SK-N-SH treated with all-trans-retinoic acid at 6 μM for 48 hours (cell line): ENCODE results near the gene DOCK2.

Experiments
- ARNTL ChIP-seq: fragments of 450-650 bp; formaldehyde crosslinking; IDR thresholded peaks from 2 replicates; pipeline ENCODE4 v1.5.0; 2020; ENCODE audit warnings: low read depth, mild to moderate bottlenecking, moderate library complexity, borderline replicate concordance
- CSRNP3 ChIP-seq: fragments of 250-450 bp; sonication (Bioruptor Pico); IDR thresholded peaks from 2 replicates; pipeline ENCODE4 v1.5.1; 2021; ENCODE audit warnings: mild to moderate bottlenecking, moderate library complexity
- GLIS3 ChIP-seq: fragments of 250-450 bp; sonication (Bioruptor Pico); IDR thresholded peaks from 2 replicates; pipeline ENCODE4 v1.5.0; 2020; ENCODE audit warnings: mild to moderate bottlenecking, moderate library complexity
- ISL1 ChIP-seq: fragments of 250-450 bp; sonication (Bioruptor Pico); IDR thresholded peaks from 2 replicates; pipeline ENCODE4 v2.1.2; 2022; ENCODE audit warnings: mild to moderate bottlenecking, moderate library complexity
- OSR1 ChIP-seq: fragments of 250-450 bp; sonication (Bioruptor Pico); IDR thresholded peaks from 2 replicates; pipeline ENCODE4 v1.8.0; 2022; ENCODE audit warnings: moderate library complexity, mild to moderate bottlenecking, inconsistent platforms
- POU6F1 ChIP-seq: fragments of 250-450 bp; sonication (Bioruptor Pico); IDR thresholded peaks from 2 replicates; pipeline ENCODE4 v1.8.0; 2021; ENCODE audit warnings: low read depth, mild to moderate bottlenecking, moderate library complexity, borderline replicate concordance
- RARB ChIP-seq: fragments of 250-450 bp; sonication (Bioruptor Pico); IDR thresholded peaks from 2 replicates; pipeline ENCODE4 v1.8.0; 2021; ENCODE audit warnings: mild to moderate bottlenecking, moderate library complexity
- SNAI2 ChIP-seq: fragments of 250-450 bp; sonication (Bioruptor Pico); IDR thresholded peaks from 2 replicates; pipeline ENCODE4 v1.5.0; 2020; ENCODE audit warnings: mild to moderate bottlenecking, moderate library complexity
- ZFP3 ChIP-seq: fragments of 250-450 bp; sonication (Bioruptor Pico); IDR thresholded peaks from 2 replicates; pipeline ENCODE4 v1.5.0; 2020; ENCODE audit warnings: mild to moderate bottlenecking, moderate library complexity
- ZNF565 ChIP-seq: fragments of 450-650 bp; formaldehyde crosslinking; conservative IDR thresholded peaks from 2 replicates; pipeline ENCODE4 v1.5.0; 2020; ENCODE audit warnings: low read depth, mild to moderate bottlenecking, moderate library complexity
- ZNF70 ChIP-seq: fragments of 450-650 bp; formaldehyde crosslinking; IDR thresholded peaks from 2 replicates; pipeline ENCODE4 v1.5.0; 2020; ENCODE audit warnings: mild to moderate bottlenecking, moderate library complexity
- ZNF8 ChIP-seq: fragments of 450-650 bp; formaldehyde crosslinking; IDR thresholded peaks from 2 replicates; pipeline ENCODE4 v1.5.0; 2020; ENCODE audit warnings: mild to moderate bottlenecking, moderate library complexity
- TF ChIP-seq, protein P1 (sequence below): fragments of 250-450 bp; sonication (Bioruptor Pico); IDR thresholded peaks from 2 replicates; pipeline ENCODE4 v1.8.0; 2020; ENCODE audit warnings: mild to moderate bottlenecking, moderate library complexity, borderline replicate concordance

GRCh38 chr5:169758886-169759285 lies 121.8 kb downstream of the DOCK2 start:
- TF ChIP-seq ARNTL: no peak
- TF ChIP-seq, protein P1, sequence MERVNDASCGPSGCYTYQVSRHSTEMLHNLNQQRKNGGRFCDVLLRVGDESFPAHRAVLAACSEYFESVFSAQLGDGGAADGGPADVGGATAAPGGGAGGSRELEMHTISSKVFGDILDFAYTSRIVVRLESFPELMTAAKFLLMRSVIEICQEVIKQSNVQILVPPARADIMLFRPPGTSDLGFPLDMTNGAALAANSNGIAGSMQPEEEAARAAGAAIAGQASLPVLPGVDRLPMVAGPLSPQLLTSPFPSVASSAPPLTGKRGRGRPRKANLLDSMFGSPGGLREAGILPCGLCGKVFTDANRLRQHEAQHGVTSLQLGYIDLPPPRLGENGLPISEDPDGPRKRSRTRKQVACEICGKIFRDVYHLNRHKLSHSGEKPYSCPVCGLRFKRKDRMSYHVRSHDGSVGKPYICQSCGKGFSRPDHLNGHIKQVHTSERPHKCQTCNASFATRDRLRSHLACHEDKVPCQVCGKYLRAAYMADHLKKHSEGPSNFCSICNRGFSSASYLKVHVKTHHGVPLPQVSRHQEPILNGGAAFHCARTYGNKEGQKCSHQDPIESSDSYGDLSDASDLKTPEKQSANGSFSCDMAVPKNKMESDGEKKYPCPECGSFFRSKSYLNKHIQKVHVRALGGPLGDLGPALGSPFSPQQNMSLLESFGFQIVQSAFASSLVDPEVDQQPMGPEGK (CRISPR knock-in tag): no peak
- no peak for TF ChIP-seq OSR1
- TF ChIP-seq CSRNP3 (CRISPR knock-in tag): no peak
- TF ChIP-seq ZNF70: no peak
- TF ChIP-seq POU6F1 (CRISPR knock-in tag): no peak
- TF ChIP-seq GLIS3 (CRISPR knock-in tag): no peak
- TF ChIP-seq ZNF8 (CRISPR knock-in tag): no peak
- TF ChIP-seq SNAI2 (CRISPR knock-in tag): no peak
- TF ChIP-seq ZNF565 (CRISPR knock-in tag): no peak
- TF ChIP-seq ISL1 (CRISPR knock-in tag): no peak
- TF ChIP-seq RARB (CRISPR knock-in tag): no peak
- TF ChIP-seq ZFP3 (CRISPR knock-in tag): no peak
